NCI-H1694 (cell line): ENCODE measurements around the gene THAP4.
"Not testable (repeated sequence)": the region's sequence is repeated elsewhere in the genome, so short reads cannot be mapped to it uniquely, and the experiment has no call there.

Experiments used
- DNase-seq: peaks from one replicate; lab custom pipeline; 2025; lab: John Stamatoyannopoulos, UW

THAP4 gene

GRCh38 chr2:241584436-241584835 lies 52.5 kb downstream of the THAP4 start:
- no peak for DNase-seq

GRCh38 chr2:241582806-241583205 lies 54.2 kb downstream of the THAP4 start:
- DNase-seq, result no peak

- DNase-seq, result no peak
Observed at GRCh38 chr2:241582328-241582727, 54.6 kb downstream of the THAP4 start.

- no peak for DNase-seq
Observed at GRCh38 chr2:241579281-241579680, 57.7 kb downstream of the THAP4 start.

GRCh38 chr2:241577413-241578122 lies 59.4 kb downstream of the THAP4 start:
- DNase-seq, result no peak

- DNase-seq, result no peak
Observed at GRCh38 chr2:241576293-241576654, 60.7 kb downstream of the THAP4 start.

GRCh38 chr2:241575624-241576292 lies 61.2 kb downstream of the THAP4 start:
- DNase-seq, result no peak

- no peak for DNase-seq
Observed at GRCh38 chr2:241574911-241575623, 61.9 kb downstream of the THAP4 start.

- no peak for DNase-seq
Observed at GRCh38 chr2:241573741-241574140, 63.2 kb downstream of the THAP4 start.

GRCh38 chr2:241572915-241573651 lies 63.9 kb downstream of the THAP4 start:
- DNase-seq, result not testable (repeated sequence)

- DNase-seq, result no peak
Observed at GRCh38 chr2:241571821-241572620, 64.9 kb downstream of the THAP4 start.

- DNase-seq, result no peak
Observed at GRCh38 chr2:241570961-241571581, 65.9 kb downstream of the THAP4 start.

- DNase-seq, result no peak
Observed at GRCh38 chr2:241569831-241570281, 67.1 kb downstream of the THAP4 start.

GRCh38 chr2:241568726-241569125 lies 68.2 kb downstream of the THAP4 start:
- no peak for DNase-seq

GRCh38 chr2:241567776-241568175 lies 69.2 kb downstream of the THAP4 start:
- no peak for DNase-seq

GRCh38 chr2:241567266-241567665 lies 69.7 kb downstream of the THAP4 start:
- DNase-seq, result not testable (repeated sequence)

- DNase-seq, result no peak
Observed at GRCh38 chr2:241566468-241566867, 70.5 kb downstream of the THAP4 start.

- not testable (repeated sequence) for DNase-seq
Observed at GRCh38 chr2:241566021-241566420, 70.9 kb downstream of the THAP4 start.

- DNase-seq, result no peak
Observed at GRCh38 chr2:241565411-241565810, 71.5 kb downstream of the THAP4 start.

- no peak for DNase-seq
Observed at GRCh38 chr2:241564596-241565410, 72.2 kb downstream of the THAP4 start.
